HK-2 (cell line): ENCODE results near the gene WBP1.
"Not testable (repeated sequence)": the region's sequence is repeated elsewhere in the genome, so short reads cannot be mapped to it uniquely, and the experiment has no call there.

Experiments
- DNase-seq: peaks from one replicate; pipeline ENCODE4 v3.0.0-alpha.2; 2018; ENCODE audit not compliant: unreplicated experiment

WBP1 gene

GRCh38 chr2:74482801-74483674 lies 24.8 kb downstream of the WBP1 start, which contains the start of the genes CCDC142 and TTC31:
TSS of gene CCDC142 (minus strand) at chr2:74482998. CDS start at chr2:74482837, 161 bp downstream.
TSS of gene TTC31 (plus strand) at chr2:74483081. CDS start at chr2:74483096, 15 bp downstream.
- DNase-seq, result peak; percentile 90

GRCh38 chr2:74483675-74484164 lies 25.5 kb downstream of the WBP1 start:
- DNase-seq, result not testable (repeated sequence)

- no peak for DNase-seq
Measured at GRCh38 chr2:74486141-74486540, 27.9 kb downstream of the WBP1 start.

GRCh38 chr2:74488643-74489481 lies 30.6 kb downstream of the WBP1 start:
- DNase-seq, result no peak

- DNase-seq, result no peak
Measured at GRCh38 chr2:74489906-74490305, 31.7 kb downstream of the WBP1 start.

- DNase-seq, result no peak
Measured at GRCh38 chr2:74491648-74492544, 33.7 kb downstream of the WBP1 start.

GRCh38 chr2:74493546-74493945 lies 35.3 kb downstream of the WBP1 start:
- DNase-seq, result no peak

- DNase-seq, result no peak
Measured at GRCh38 chr2:74495440-74495839, 37.2 kb downstream of the WBP1 start.

- DNase-seq, result no peak
Measured at GRCh38 chr2:74496997-74497776, 38.9 kb downstream of the WBP1 start.

- no peak for DNase-seq
Measured at GRCh38 chr2:74497777-74498499, 39.7 kb downstream of the WBP1 start.

GRCh38 chr2:74498500-74499266 lies 40.4 kb downstream of the WBP1 start:
- peak; percentile 23 for DNase-seq

- no peak for DNase-seq
Measured at GRCh38 chr2:74499267-74499939, 41.2 kb downstream of the WBP1 start, which contains the start of gene LBX2. TSS of gene LBX2 (minus strand) at chr2:74499603. CDS start at chr2:74499537, 66 bp downstream.

GRCh38 chr2:74499940-74500577 lies 41.8 kb downstream of the WBP1 start:
- no peak for DNase-seq

- DNase-seq, result no peak
Measured at GRCh38 chr2:74500578-74500946, 42.3 kb downstream of the WBP1 start.

- DNase-seq, result no peak
Measured at GRCh38 chr2:74501335-74502071, 43.3 kb downstream of the WBP1 start.

- DNase-seq, result no peak
Measured at GRCh38 chr2:74502147-74502719, 44.0 kb downstream of the WBP1 start.
